Breast epithelium (tissue), 4 donors: ENCODE measurements around the gene POF1B. TPM values are rescaled to one million over a fixed set of nuclear protein-coding genes. Genes with fewer than 3 reads are reported as not detected.
A peak's percentile ranks its signal among the peaks of the same experiment; 100 is the strongest.
"Not testable (repeated sequence)": the region's sequence is repeated elsewhere in the genome, so short reads cannot be mapped to it uniquely, and the experiment has no call there.

Source experiments
- DNase-seq, 2 donors: peaks; one replicate each; pipeline ENCODE4 v3.0.0-alpha.2; 2019; ENCODE audit warnings: low spot score in 2 of 2
- H3K27ac ChIP-seq, 2 donors: fragments of 200-600 bp; sonication (generic) in 1 of 2; one replicate each; pipeline ENCODE4 v1.5.1; 2016 to 2019; ENCODE audit warnings: mild to moderate bottlenecking in 1 of 2
- H3K27me3 ChIP-seq, 2 donors: fragments of 200-600 bp; sonication (generic) in 1 of 2; one replicate each; pipeline versions ENCODE4 v1.5.1 to v1.6.0; 2017 to 2019; ENCODE audit warnings: control low read depth in 1 of 2, mild to moderate bottlenecking in 1 of 2
- H3K36me3 ChIP-seq: fragments of 200-600 bp; one replicate; pipeline ENCODE4 v1.5.1; 2019
- H3K4me1 ChIP-seq, 2 donors: fragments of 200-600 bp; sonication (generic); one replicate each; pipeline ENCODE4 v1.5.1; 2016 to 2019; ENCODE audit warnings: control low read depth in 1 of 2
- H3K4me3 ChIP-seq, 3 donors: fragments of 200-600 bp; sonication (generic); 1 replicate in 2 of 3; 2 replicates in 1 of 3; pipeline ENCODE4 v1.5.1; 2016 to 2019; ENCODE audit warnings: mild to moderate bottlenecking in 3 of 3, moderate library complexity in 2 of 3
- H3K9me3 ChIP-seq, 2 donors: fragments of 200-600 bp; sonication (generic) in 1 of 2; one replicate each; pipeline ENCODE4 v1.5.1; 2016 to 2019; ENCODE audit warnings: control low read depth in 1 of 2
- POLR2A ChIP-seq: fragments of 450-650 bp; IDR thresholded peaks from one replicate; pipeline ENCODE4 v1.6.1; 2016; ENCODE audit warnings: antibody characterized with exemption, mild to moderate bottlenecking, moderate library complexity
- POLR2AphosphoS5 ChIP-seq, 3 donors: sonication (generic); formaldehyde crosslinking; IDR thresholded peaks; one replicate each; pipeline ENCODE4 v1.6.1; 2017; ENCODE audit warnings: antibody characterized with exemption in 3 of 3
- intact Hi-C: fragments of 100-400 bp; cut with DNase I; formaldehyde crosslinking; loops from one replicate; pipeline ENCODE4 v1.15.1; 2023; ENCODE audit warnings: low total_unique reads
- total RNA-seq, 3 donors: library from RNA; depleted of rRNA; stranded (reverse); fragments of >200 nt; gene quantifications; one replicate each; pipeline ENCODE4 v1.1.0, GENCODE V29; 2016
- TF ChIP-seq, protein P1 (sequence below), 3 donors: fragments of 450-650 bp; IDR thresholded peaks; one replicate each; pipeline ENCODE4 v1.5.1; 2016 to 2017; ENCODE audit warnings: antibody characterized with exemption in 3 of 3, mild to moderate bottlenecking in 3 of 3, moderate library complexity in 3 of 3

The POF1B gene
- total RNA-seq, 3 donors from 2014 or later, result 0.48 to 19.5 (median 6.2) TPM

DNA sequence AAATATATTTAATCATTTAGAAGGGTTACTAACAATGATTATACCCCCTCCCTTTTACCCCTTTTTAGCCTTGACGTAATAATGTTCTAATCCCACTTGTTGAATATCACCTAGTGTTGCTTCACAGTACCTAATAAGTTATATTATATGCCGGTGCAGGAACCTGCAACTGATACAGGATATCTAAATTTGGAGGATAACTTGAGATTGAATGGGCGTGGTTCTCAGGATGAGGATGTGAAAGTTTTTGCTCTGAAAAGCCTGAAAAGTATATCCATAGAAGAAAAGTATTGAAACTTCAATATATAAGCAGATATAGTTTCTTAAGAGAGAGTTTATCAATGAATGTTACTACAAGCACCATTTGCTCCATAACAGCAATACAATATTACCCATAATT is 75.9 kb downstream of the POF1B start:
- Histone ChIP-seq H3K27ac (no peak overlapping the region), H3K4me1 (no peaks in the 10 kb centered on the region), H3K9me3 (no peaks in the 10 kb centered on the region), H3K4me3 (no peak overlapping the region), H3K36me3 (no peaks in the 10 kb centered on the region), H3K27me3 (peaks cover 0 to 4% of the 10 kb centered on the region in 2 donors)
- intact Hi-C loops, result no loop called here
- TF ChIP-seq POLR2A, result no peak
- TF ChIP-seq, protein P1, sequence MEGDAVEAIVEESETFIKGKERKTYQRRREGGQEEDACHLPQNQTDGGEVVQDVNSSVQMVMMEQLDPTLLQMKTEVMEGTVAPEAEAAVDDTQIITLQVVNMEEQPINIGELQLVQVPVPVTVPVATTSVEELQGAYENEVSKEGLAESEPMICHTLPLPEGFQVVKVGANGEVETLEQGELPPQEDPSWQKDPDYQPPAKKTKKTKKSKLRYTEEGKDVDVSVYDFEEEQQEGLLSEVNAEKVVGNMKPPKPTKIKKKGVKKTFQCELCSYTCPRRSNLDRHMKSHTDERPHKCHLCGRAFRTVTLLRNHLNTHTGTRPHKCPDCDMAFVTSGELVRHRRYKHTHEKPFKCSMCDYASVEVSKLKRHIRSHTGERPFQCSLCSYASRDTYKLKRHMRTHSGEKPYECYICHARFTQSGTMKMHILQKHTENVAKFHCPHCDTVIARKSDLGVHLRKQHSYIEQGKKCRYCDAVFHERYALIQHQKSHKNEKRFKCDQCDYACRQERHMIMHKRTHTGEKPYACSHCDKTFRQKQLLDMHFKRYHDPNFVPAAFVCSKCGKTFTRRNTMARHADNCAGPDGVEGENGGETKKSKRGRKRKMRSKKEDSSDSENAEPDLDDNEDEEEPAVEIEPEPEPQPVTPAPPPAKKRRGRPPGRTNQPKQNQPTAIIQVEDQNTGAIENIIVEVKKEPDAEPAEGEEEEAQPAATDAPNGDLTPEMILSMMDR (IDR thresholded peaks at IDR 0.05), result no peak
- TF ChIP-seq POLR2AphosphoS5 (IDR thresholded peaks at IDR 0.05), result no peak
- no peak for DNase-seq

DNA sequence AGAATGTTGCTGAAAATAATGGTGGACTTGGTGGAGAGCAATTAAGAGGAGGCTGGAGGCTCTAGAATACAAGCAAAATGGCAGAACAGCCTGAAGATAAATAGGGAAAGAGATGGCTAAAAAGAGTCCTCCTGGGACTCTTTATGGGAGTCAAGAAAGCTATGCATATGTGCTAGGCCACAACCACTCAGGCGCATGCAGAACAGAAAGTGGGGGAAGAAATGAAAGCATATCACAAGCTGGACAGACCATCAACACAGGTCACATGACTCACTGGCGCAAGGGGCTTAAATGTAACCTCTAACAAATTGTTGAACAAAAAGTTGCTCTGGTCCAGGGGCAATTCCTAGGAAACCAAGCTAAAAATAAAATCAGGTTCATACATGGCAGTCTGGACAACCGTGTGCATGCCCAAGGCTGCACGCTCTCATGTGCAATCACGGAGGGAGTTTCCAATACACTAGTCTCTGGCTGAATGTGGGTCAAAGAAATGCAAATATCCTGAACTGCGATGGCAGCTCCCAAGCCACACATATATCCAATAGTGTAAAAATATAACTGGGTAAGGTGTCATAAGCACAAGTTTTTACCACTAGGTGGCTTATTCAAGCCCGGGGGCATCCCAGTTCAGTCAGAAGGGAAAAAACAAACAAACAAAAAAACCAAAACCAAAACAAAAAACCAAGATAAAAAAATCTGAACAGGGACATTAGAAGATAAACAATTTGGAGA is 90.3 kb downstream of the POF1B start:
- Histone ChIP-seq H3K4me3 (no peak overlapping the region), H3K27me3 (no peaks in the 10 kb centered on the region), H3K4me1 (no peaks in the 10 kb centered on the region), H3K9me3 (peaks cover 0 to 20% of the 10 kb centered on the region in 2 donors), H3K36me3 (no peaks in the 10 kb centered on the region), H3K27ac (no peak overlapping the region)
- no peak for DNase-seq
- intact Hi-C loops, result no loop called here
- no peak for TF ChIP-seq POLR2A
- no peak for TF ChIP-seq POLR2AphosphoS5 (IDR thresholded peaks at IDR 0.05)
- TF ChIP-seq, protein P1 (IDR thresholded peaks at IDR 0.05), result no peak

DNA sequence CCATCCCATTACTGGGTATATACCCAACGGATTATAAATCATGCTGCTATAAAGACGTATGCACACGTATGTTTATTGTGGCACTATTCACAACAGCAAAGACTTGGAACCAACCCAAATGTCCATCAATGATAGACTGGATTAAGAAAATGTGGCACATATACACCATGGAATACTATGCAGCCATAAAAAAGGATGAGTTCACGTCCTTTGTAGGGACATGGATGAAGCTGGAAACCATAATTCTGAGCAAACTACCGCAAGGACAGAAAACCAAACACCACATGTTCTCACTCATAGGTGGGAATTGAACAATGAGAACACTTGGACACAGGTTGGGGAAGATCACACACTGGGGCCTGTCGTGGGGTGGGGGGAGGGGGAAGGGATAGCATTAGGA is 94.2 kb downstream of the POF1B start:
- H3K4me1 ChIP-seq, H3K4me3 ChIP-seq, DNase-seq, H3K27ac ChIP-seq, H3K9me3 ChIP-seq, H3K36me3 ChIP-seq, intact Hi-C loops: not testable (repeated sequence)
- H3K27me3 ChIP-seq, result peaks cover 0 to 10% of the 10 kb centered on the region in 2 donors

DNA sequence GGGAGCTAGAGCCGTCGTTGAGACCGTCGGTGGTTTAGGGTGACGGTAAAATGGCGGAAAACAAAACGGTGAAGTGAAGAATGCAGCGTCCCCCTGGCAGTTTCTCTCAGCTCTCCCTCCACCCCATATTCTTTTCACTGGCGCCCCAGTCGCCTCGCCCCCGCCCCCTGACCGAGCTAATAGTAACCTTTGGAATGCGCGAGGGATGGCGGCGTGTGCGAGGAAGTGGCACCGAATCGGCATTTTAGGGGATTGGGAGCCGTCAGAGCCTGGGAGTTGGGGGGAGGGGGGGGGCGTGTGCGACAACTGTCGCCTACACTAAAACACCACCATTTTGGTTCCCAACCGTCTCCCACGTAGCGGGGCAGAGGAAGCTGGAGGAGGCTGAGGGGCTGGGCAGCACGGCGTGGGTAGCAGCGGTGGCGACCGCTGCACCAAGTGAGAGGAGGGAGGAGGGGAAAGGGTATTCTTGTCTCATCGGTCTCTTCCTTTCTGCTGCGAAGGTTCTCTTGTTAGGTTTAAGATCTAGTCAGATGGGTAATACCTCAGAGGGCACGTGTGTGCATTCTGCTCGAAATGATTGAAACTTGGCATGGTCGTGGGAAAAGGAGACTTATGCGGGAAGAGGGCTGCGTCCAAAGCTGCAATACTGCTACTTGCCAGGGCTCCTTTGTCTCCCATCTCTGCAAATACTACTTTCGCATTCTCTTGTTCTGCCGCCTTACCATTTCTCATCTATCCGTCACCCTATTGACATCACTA is 134.8 kb downstream of the POF1B start:
- no peak for DNase-seq
- Histone ChIP-seq H3K27me3 (peaks cover 0 to 11% of the 10 kb centered on the region in 2 donors), H3K36me3 (no peaks in the 10 kb centered on the region), H3K27ac (peak overlapping the region; percentile 75 to 78), H3K9me3 (no peaks in the 10 kb centered on the region), H3K4me1 (no peaks in the 10 kb centered on the region), H3K4me3 (peak overlapping the region; percentile 48 to 75 (median 65))
- TF ChIP-seq POLR2A (no peak), POLR2AphosphoS5 (IDR thresholded peaks at IDR 0.05) (no peak)
- TF ChIP-seq, protein P1 (IDR thresholded peaks at IDR 0.05), result no peak
- intact Hi-C loops, result no loop called here

DNA sequence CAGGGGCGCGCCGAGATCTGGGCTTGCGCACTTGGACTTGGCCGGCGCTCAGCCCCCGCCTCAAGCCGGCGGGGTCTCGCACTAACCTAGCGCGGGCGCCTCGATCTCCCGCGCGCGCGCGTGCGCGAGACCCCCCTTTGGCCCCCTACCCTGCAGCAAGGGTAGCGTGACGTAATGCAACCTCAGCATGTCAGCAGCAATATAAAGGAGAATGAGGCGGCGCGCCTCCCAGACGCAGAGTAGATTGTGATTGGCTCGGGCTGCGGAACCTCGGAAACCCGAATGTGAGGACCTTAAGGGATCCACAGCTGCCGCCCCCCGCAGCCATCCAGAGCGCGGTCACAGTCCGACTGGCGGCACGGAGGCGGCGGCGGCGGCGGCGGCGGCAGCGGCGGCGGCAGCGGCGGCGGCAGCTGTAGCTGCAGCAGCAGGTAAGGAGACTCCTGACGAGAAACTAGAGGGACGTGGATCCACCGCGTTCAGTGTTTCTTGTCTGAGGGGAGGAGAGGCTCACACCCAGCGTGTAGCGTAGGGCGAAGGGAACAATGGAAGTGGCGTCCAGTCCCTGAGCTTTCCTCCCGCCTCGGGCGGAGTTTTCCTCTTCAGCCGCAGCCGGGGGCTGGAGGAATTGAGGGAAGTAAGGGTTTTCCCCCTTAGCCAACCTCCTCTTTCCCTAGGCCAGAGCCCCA is 135.6 kb downstream of the POF1B start, which contains the start of the genes SATL1 and ZNF711:
SATL1 (minus strand) TSS at position 19 of the 689 bp plus-strand sequence. CDS start 134,811 bp downstream, outside the sequence.
ZNF711 (plus strand) TSS at position 231 of the 689 bp plus-strand sequence. CDS start 3,582 bp downstream, outside the sequence.
- peak; percentile 18 to 42 for DNase-seq
- intact Hi-C loops, result no loop called here
- H3K27ac ChIP-seq, result peak within 1 kb of the TSS; percentile 75 to 78

More for the DNA sequence above, 135.6 kb downstream of the POF1B start, which contains the start of the genes SATL1 and ZNF711:
- H3K9me3 ChIP-seq, result no peaks in the 10 kb centered on the region
- TF ChIP-seq, protein P1 (IDR thresholded peaks at IDR 0.05), result no peak
- TF ChIP-seq POLR2A, result no peak
- no peak for TF ChIP-seq POLR2AphosphoS5 (IDR thresholded peaks at IDR 0.05)
- no peaks in the 10 kb centered on the region for H3K36me3 ChIP-seq
- peaks cover 0 to 11% of the 10 kb centered on the region in 2 donors for H3K27me3 ChIP-seq
- no peaks in the 10 kb centered on the region for H3K4me1 ChIP-seq
- H3K4me3 ChIP-seq, result peak within 1 kb of the TSS; percentile 48 to 75 (median 65)
